ENCODE measurements around the gene BTAF1. TPM values are rescaled to one million over a fixed set of nuclear protein-coding genes. Genes with fewer than 3 reads are reported as not detected.
"Not testable (repeated sequence)": the region's sequence is repeated elsewhere in the genome, so short reads cannot be mapped to it uniquely, and the experiment has no call there.

BTAF1 gene
- polyA plus RNA-seq, 1 donor from 2014 or later = 14.5 TPM

DNA sequence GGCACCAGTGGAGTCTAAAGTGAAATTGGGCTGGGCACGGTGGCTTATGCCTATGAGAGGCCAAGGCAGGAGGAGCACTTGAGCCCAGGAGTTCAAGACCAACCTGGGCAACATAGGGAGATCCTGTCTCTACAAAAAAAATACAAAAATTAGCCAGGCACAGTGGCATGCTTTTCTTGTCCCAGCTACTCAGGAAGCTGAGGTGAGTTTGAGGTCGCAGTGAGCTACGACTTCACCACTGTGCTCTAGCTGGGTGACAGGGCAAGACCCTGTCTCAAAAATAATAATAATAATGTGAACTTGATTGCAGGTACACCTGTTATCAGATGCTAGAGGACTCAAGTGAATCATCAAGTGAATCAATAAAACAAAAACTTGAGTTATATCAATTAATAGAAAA, 108.0 kb downstream of the BTAF1 start:
- H3K36me3 Mint-ChIP-seq = peaks cover 13% of the 10 kb centered on the region
- H3K9me3 Mint-ChIP-seq = no peaks in the 10 kb centered on the region
- H3K27me3 Mint-ChIP-seq = no peaks in the 10 kb centered on the region
- H3K4me3 Mint-ChIP-seq = no peak overlapping the region
- no peak overlapping the region for H3K27ac Mint-ChIP-seq
- H3K4me1 Mint-ChIP-seq = peaks cover 0 to 3% (median 2%) of the 10 kb centered on the region in 3 donors

DNA sequence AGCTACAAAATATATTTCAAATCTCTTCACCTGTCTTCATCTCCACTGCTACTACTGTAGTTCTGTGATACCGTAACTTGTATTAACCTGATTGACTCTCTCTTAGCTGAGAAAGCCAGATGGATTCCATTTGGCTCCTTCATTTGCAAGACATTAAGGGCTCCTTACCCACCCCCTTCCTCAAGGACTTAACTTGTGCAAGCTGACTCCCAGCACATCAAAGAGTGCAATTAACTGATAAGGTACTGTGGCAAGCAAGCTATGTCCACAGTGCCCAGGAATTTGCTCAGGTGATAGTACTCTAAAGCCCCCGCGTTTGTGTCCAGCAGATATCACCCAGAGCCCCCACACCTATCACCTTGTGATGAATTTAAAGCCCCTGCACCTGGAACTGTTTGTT, 109.5 kb downstream of the BTAF1 start:
- not testable (repeated sequence) for H3K27ac Mint-ChIP-seq, H3K4me1 Mint-ChIP-seq, H3K4me3 Mint-ChIP-seq, H3K9me3 Mint-ChIP-seq, H3K27me3 Mint-ChIP-seq
- peaks cover 11% of the 10 kb centered on the region for H3K36me3 Mint-ChIP-seq

DNA sequence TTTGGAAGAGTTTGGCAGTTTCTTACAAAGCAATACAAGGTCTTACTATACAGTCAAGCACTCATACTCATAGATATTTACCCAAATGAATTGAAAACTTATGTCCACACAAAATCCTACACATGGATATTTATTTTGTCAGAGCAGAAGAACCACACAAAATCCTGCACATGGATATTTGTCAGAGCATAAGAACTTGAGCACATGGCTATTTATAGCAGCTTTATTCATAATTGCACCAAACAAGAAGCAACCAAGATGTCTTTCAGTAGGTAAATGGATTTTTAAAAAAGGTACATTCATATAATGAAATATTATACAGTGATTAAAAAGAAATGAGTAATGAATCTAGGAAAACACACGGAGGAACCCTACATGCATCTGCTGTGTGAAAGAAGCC, 115.4 kb downstream of the BTAF1 start:
- Mint-ChIP-seq H3K4me3 (no peak overlapping the region), H3K27ac (peak overlapping the region in 1 of 3 donors; percentile 17), H3K36me3 (peaks cover 4% of the 10 kb centered on the region), H3K9me3 (peaks cover 0 to 1% (median 0%) of the 10 kb centered on the region in 3 donors), H3K27me3 (no peaks in the 10 kb centered on the region), H3K4me1 (peaks cover 3 to 24% (median 11%) of the 10 kb centered on the region in 3 donors)

DNA sequence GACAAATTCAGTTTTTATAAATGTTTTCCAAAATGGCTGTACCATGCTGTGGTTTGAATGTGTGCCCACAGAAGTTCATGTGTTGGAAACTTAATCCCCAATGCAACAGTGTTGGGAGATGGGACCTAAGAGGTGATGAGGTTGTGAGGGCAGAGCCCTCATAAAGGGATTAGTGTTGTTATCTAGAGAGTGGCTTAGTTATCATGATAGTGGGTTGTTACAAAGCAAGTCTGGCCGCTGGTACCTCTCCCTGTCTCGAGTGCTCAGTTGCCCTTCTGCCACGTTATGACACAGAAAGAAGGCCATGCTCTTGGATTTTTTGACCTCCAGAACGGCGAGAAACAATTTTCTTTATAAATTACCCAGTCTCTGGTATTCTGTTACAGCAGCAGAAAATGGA, 119.0 kb downstream of the BTAF1 start:
- H3K27me3 Mint-ChIP-seq = no peaks in the 10 kb centered on the region
- no peak overlapping the region for H3K4me3 Mint-ChIP-seq
- H3K9me3 Mint-ChIP-seq = peaks cover 0 to 1% (median 0%) of the 10 kb centered on the region in 3 donors
- peaks cover 5 to 20% (median 9%) of the 10 kb centered on the region in 3 donors for H3K4me1 Mint-ChIP-seq
- H3K27ac Mint-ChIP-seq = no peak overlapping the region
- H3K36me3 Mint-ChIP-seq = no peaks in the 10 kb centered on the region

GRCh38 chr10:92045641-92046106, 122.1 kb downstream of the BTAF1 start:
- Mint-ChIP-seq H3K4me1 (peaks cover 10 to 17% (median 13%) of the 10 kb centered on the region in 3 donors), H3K9me3 (peaks cover 0 to 1% (median 0%) of the 10 kb centered on the region in 3 donors)

DNA sequence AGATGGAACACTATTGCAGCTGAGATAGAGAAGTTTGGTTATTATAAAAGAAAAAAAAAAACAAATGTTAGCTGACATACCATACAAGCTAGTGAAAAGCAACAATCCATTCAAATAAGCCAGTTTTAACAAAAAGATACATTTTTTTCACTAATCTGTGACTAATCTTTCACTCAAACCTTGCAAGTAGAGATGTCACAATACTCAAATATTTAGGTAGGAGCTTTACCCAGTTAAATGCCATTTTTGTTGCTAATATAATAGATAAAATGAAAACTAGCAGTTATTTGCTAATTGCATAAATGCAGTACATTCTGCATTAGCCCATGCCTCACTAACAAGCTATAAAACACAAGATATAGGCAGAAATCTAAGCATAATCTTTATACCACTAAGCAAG, 123.6 kb downstream of the BTAF1 start:
- H3K27ac Mint-ChIP-seq = no peak overlapping the region

More at GRCh38 chr10:92045641-92046106, 122.1 kb downstream of the BTAF1 start:
- no peaks in the 10 kb centered on the region for H3K27me3 Mint-ChIP-seq
- no peaks in the 10 kb centered on the region for H3K36me3 Mint-ChIP-seq
- H3K27ac Mint-ChIP-seq = peak overlapping the region in 1 of 3 donors; percentile 73
- H3K4me3 Mint-ChIP-seq = peak overlapping the region in 1 of 4 donors; percentile 17

GRCh38 chr10:92052088-92052487, 128.5 kb downstream of the BTAF1 start:
- H3K27me3 Mint-ChIP-seq = no peaks in the 10 kb centered on the region
- no peak overlapping the region for H3K4me3 Mint-ChIP-seq
- H3K4me1 Mint-ChIP-seq = peaks cover 7 to 13% (median 12%) of the 10 kb centered on the region in 3 donors
- H3K27ac Mint-ChIP-seq = no peak overlapping the region
- peaks cover 2% of the 10 kb centered on the region for H3K36me3 Mint-ChIP-seq
- no peaks in the 10 kb centered on the region for H3K9me3 Mint-ChIP-seq

More for the DNA sequence above, 123.6 kb downstream of the BTAF1 start:
- H3K36me3 Mint-ChIP-seq = no peaks in the 10 kb centered on the region
- H3K27me3 Mint-ChIP-seq = no peaks in the 10 kb centered on the region
- H3K9me3 Mint-ChIP-seq = peaks cover 0 to 1% (median 0%) of the 10 kb centered on the region in 3 donors
- H3K4me3 Mint-ChIP-seq = no peak overlapping the region
- peaks cover 9 to 13% (median 12%) of the 10 kb centered on the region in 3 donors for H3K4me1 Mint-ChIP-seq

DNA sequence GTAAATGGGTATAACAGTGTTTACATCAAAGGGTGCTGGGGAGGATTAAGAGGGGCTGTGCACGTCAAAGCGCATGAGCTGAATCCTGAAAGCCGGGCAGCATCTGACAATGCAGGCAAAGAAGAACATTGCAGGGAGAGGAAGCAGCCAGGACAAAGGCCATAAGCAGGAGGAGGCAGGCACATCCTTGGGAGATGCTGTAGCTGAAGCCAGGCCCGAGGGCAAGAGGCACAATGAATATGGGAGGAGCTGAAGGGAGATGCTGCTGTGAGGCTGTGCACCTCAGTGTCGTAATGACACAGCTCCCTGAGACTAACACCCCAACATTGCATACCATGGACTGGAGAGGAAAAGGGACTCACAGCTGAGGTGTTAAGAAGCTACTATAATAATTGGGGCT, 129.2 kb downstream of the BTAF1 start:
- no peak overlapping the region for H3K27ac Mint-ChIP-seq
- H3K27me3 Mint-ChIP-seq = no peaks in the 10 kb centered on the region
- peaks cover 7 to 11% (median 10%) of the 10 kb centered on the region in 3 donors for H3K4me1 Mint-ChIP-seq
- no peaks in the 10 kb centered on the region for H3K9me3 Mint-ChIP-seq
- H3K4me3 Mint-ChIP-seq = peak overlapping the region in 1 of 4 donors; percentile 15
- H3K36me3 Mint-ChIP-seq = peaks cover 2% of the 10 kb centered on the region

GRCh38 chr10:92054807-92055206, 131.2 kb downstream of the BTAF1 start:
- H3K27ac Mint-ChIP-seq = no peak overlapping the region
- peaks cover 0 to 3% (median 3%) of the 10 kb centered on the region in 3 donors for H3K4me1 Mint-ChIP-seq
- peaks cover 5% of the 10 kb centered on the region for H3K36me3 Mint-ChIP-seq
- H3K4me3 Mint-ChIP-seq = no peak overlapping the region
- H3K27me3 Mint-ChIP-seq = no peaks in the 10 kb centered on the region
- H3K9me3 Mint-ChIP-seq = no peaks in the 10 kb centered on the region

DNA sequence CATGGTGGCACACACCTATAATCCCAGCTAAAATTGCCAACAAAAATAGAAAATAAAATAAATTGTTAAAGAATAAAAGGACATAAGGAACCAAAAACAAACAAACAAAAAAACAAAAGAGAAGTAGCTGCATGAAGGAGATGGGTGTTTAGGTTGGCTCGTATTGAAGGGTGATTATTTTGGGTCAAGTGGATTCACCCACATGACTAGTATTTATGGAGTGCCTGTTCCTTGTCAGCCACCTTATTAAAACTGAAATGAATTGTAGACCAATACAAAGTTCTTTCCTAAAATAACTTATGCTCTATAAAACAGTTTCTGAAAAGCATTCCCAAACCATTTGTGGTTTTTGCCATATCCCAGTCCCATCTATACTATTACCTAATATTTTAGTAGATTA, 138.7 kb downstream of the BTAF1 start:
- Mint-ChIP-seq H3K9me3 (no peaks in the 10 kb centered on the region), H3K4me1 (peaks cover 0 to 4% (median 0%) of the 10 kb centered on the region in 3 donors), H3K27ac (peak overlapping the region in 1 of 3 donors; percentile 17), H3K27me3 (no peaks in the 10 kb centered on the region), H3K36me3 (peaks cover 13% of the 10 kb centered on the region), H3K4me3 (no peak overlapping the region)

DNA sequence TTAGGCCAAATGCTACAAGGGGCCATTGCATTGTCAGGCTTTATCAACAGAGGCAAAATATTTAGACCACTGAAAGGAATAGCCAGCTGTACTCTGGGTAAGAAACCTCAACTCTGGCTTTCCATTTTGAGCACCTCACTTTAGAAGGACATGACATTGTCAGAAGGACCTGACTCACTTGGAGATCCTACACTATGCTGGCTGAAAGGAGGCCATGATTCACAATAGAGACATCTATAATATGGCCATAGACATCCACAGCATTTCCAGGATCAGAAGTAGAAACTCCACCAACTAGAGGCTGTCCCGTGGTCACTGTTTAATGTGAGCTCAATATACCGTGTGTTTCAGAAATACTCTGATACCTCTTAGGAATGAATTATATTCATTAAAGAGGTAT, 140.9 kb downstream of the BTAF1 start:
- no peaks in the 10 kb centered on the region for H3K9me3 Mint-ChIP-seq
- no peak overlapping the region for H3K4me3 Mint-ChIP-seq
- H3K27ac Mint-ChIP-seq = no peak overlapping the region
- H3K27me3 Mint-ChIP-seq = no peaks in the 10 kb centered on the region
- H3K4me1 Mint-ChIP-seq = peaks cover 0 to 4% (median 0%) of the 10 kb centered on the region in 3 donors
- peaks cover 10% of the 10 kb centered on the region for H3K36me3 Mint-ChIP-seq

DNA sequence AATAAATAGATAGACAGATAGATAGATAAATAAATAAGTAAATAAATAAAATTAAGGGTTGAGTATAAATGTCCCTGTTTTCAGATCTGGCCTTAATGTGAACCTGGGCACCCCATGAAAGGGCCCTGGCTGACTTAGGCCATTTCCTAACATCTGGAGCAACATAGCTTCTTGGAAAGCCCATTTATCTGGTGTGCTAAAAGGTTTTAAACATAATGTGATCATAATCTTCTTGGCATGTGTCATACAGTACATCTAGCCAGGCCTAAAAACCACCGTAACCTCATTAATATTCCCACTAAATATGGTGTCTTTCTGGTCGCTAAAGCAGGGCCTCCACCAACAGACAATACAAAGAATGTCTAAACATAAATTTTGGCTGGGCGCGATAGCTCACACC, 142.8 kb downstream of the BTAF1 start:
- peaks cover 0 to 2% (median 0%) of the 10 kb centered on the region in 3 donors for H3K4me1 Mint-ChIP-seq
- H3K27me3 Mint-ChIP-seq = no peaks in the 10 kb centered on the region

DNA sequence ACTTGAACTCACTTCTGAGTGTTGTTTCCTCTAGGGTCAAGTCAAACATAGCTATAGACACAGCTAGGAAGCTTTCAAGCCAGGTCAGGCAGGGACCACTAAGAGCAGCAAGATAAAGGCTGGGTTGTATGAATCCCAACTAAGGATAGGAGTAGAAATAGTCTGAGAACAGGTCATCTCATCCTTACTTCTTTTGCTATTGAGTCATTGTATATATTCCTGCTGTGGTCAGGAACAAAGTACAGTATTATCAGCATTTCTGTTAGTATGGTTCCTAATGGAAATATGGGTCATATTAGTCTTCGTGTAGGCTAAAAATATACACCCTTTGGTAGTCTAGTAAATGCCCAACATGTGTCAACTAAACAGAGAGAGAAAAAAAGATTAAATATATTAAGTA, 145.3 kb downstream of the BTAF1 start:
- H3K9me3 Mint-ChIP-seq = no peaks in the 10 kb centered on the region
- no peak overlapping the region for H3K27ac Mint-ChIP-seq
- no peak overlapping the region for H3K4me3 Mint-ChIP-seq
- H3K36me3 Mint-ChIP-seq = peaks cover 6% of the 10 kb centered on the region
- H3K4me1 Mint-ChIP-seq = no peaks in the 10 kb centered on the region
- H3K27me3 Mint-ChIP-seq = no peaks in the 10 kb centered on the region

More for the DNA sequence above, 142.8 kb downstream of the BTAF1 start:
- Mint-ChIP-seq H3K36me3 (peaks cover 5% of the 10 kb centered on the region), H3K4me3 (no peak overlapping the region), H3K27ac (no peak overlapping the region), H3K9me3 (no peaks in the 10 kb centered on the region)

DNA sequence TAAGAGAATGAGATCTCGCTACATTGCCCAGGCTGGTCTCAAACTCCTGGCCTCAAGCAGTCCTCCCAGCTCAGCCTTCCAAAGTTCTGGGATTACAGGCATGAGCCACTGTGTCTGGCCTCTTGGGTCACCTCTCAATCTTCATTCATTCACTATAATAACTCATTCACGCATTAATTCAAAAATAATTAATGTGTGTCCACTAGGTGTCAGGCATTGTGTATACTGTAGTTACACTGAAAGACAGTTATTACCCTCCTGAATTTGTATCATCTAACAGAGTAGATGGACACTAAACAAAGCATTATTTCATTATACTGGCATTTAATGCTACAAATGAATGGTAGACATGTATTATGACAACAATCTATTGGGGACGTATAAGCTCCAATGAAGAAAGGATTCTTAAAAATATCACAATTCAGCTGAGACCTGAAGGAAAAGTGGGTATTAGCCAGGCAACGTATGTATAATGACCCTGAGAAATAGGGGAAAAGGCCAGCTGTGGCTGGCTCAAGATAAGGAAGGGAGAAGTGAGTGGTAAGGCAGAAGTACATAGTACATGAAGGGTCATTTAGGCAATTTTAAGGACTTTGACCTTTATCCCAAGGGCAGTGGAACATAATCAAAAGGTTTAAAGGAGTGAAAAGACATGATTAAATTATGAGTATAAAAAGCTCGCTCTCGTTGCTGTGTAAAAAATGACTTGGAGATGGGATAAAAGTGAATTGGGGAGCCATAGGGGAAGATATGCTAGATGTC, 150.7 kb downstream of the BTAF1 start:
- Mint-ChIP-seq H3K9me3 (no peaks in the 10 kb centered on the region), H3K4me3 (no peak overlapping the region), H3K36me3 (peaks cover 13% of the 10 kb centered on the region), H3K27me3 (no peaks in the 10 kb centered on the region), H3K4me1 (no peaks in the 10 kb centered on the region), H3K27ac (peak overlapping the region in 1 of 3 donors; percentile 38)

DNA sequence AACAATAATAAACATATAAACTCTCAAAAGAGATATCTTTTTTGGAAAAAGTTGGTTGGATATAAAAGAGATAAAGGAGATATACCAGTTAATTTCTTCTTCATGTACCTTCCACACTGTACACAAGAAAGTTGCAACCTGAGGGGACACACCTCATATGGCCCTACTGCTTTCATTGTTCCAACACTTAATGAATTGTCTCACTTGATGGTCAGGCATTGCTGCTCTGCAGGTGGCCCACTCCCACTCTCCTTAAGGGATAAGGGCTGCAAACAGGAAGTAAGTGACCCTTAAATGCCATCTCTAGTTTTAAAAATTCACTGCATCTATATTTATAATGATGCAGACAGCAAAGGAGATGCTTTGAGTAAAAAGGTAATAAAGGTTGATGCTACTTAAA, 152.3 kb downstream of the BTAF1 start:
- Mint-ChIP-seq H3K4me1 (no peaks in the 10 kb centered on the region), H3K27ac (no peak overlapping the region), H3K4me3 (no peak overlapping the region), H3K36me3 (peaks cover 13% of the 10 kb centered on the region), H3K9me3 (no peaks in the 10 kb centered on the region), H3K27me3 (no peaks in the 10 kb centered on the region)

- Mint-ChIP-seq H3K9me3 (no peaks in the 10 kb centered on the region), H3K27ac (no peak overlapping the region), H3K27me3 (no peaks in the 10 kb centered on the region), H3K4me1 (no peaks in the 10 kb centered on the region), H3K4me3 (no peak overlapping the region), H3K36me3 (peaks cover 11% of the 10 kb centered on the region)
Measured at GRCh38 chr10:92076722-92077121, 153.2 kb downstream of the BTAF1 start.

Data from IgD-negative memory B cell (primary cell).